ENCODE data around the gene SUN2. TPM values are rescaled to one million over a fixed set of nuclear protein-coding genes. Genes with fewer than 3 reads are reported as not detected.

SUN2 gene
- total RNA-seq, 1 experiment from 2014 or later, result 45.1 TPM

DNA sequence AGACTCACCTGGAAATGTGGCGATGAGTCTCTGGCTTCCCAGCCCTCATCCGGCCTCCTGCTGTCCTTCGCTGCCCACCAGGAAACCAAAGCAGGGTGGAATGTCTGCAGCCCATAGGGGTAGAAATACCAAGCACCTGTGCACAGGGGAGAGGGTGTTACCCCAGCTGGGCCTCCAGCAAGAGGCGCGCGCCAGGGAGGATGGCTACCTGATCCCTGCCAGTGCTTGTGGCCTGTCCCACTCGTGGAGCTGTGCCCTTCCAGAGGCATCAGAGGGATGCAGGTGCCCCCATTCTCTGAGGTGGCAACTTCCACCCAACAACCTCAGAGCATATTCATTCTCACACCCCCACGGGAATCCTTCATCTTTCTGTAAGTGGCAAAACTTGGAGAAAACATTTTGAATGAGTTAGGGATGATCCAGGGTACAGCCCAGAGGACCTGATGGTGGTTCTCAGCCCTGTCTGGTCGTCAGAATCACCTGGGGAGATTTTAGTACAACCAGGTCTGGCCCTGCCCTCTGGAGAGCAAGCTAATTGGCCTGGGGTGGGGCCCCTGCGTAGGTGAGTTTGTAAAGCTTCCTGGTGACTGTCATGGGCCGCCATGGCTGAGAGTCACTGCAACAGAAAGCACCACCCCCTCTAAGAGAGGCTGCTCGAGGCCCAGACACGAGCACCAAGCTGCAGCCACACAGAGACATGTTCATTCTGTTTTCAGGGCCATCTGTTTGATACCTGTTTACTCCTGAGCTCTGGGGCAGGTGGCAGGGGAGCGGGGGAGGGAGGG lies 9.9 kb downstream of the SUN2 start:
- Histone ChIP-seq H3K4me1 (ENCODE audit: control insufficient read depth, insufficient read depth, low read length) (no peaks in the 10 kb centered on the region), H3K4me3 (ENCODE audit: low read depth in 2 of 2, low read length in 2 of 2) (no peak overlapping the region), H3K27ac (ENCODE audit: low read length) (no peak overlapping the region), H3K36me3 (ENCODE audit: control insufficient read depth, insufficient read depth, low read length) (no peaks in the 10 kb centered on the region), H3K9me3 (ENCODE audit: control insufficient read depth, insufficient read depth, low read depth, low read length) (no peaks in the 10 kb centered on the region), H3K27me3 (ENCODE audit: control insufficient read depth, insufficient read depth, low read length) (no peaks in the 10 kb centered on the region)
- intact Hi-C loops (cut with micrococcal nuclease; ENCODE audit: unreplicated experiment) (no loop called here), in situ Hi-C loops (cut with HindIII; ENCODE audit: low pct_unique_long_range_greater_than_20kb, low sequenced_read_pairs) (no loop called here)
- TF ChIP-seq, protein P1, sequence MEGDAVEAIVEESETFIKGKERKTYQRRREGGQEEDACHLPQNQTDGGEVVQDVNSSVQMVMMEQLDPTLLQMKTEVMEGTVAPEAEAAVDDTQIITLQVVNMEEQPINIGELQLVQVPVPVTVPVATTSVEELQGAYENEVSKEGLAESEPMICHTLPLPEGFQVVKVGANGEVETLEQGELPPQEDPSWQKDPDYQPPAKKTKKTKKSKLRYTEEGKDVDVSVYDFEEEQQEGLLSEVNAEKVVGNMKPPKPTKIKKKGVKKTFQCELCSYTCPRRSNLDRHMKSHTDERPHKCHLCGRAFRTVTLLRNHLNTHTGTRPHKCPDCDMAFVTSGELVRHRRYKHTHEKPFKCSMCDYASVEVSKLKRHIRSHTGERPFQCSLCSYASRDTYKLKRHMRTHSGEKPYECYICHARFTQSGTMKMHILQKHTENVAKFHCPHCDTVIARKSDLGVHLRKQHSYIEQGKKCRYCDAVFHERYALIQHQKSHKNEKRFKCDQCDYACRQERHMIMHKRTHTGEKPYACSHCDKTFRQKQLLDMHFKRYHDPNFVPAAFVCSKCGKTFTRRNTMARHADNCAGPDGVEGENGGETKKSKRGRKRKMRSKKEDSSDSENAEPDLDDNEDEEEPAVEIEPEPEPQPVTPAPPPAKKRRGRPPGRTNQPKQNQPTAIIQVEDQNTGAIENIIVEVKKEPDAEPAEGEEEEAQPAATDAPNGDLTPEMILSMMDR (IDR thresholded peaks at IDR 0.05), result no peak
- TF ChIP-seq SIN3A (IDR thresholded peaks at IDR 0.05; ENCODE audit: borderline replicate concordance, insufficient read depth, low read depth, low read length) (no peak), TCF7L2 (IDR thresholded peaks at IDR 0.05; ENCODE audit: low read depth, low read length) (no peak), POLR2AphosphoS5 (IDR thresholded peaks at IDR 0.05; ENCODE audit: low read depth, low read length) (no peak)
- TF ChIP-seq, protein P2, sequence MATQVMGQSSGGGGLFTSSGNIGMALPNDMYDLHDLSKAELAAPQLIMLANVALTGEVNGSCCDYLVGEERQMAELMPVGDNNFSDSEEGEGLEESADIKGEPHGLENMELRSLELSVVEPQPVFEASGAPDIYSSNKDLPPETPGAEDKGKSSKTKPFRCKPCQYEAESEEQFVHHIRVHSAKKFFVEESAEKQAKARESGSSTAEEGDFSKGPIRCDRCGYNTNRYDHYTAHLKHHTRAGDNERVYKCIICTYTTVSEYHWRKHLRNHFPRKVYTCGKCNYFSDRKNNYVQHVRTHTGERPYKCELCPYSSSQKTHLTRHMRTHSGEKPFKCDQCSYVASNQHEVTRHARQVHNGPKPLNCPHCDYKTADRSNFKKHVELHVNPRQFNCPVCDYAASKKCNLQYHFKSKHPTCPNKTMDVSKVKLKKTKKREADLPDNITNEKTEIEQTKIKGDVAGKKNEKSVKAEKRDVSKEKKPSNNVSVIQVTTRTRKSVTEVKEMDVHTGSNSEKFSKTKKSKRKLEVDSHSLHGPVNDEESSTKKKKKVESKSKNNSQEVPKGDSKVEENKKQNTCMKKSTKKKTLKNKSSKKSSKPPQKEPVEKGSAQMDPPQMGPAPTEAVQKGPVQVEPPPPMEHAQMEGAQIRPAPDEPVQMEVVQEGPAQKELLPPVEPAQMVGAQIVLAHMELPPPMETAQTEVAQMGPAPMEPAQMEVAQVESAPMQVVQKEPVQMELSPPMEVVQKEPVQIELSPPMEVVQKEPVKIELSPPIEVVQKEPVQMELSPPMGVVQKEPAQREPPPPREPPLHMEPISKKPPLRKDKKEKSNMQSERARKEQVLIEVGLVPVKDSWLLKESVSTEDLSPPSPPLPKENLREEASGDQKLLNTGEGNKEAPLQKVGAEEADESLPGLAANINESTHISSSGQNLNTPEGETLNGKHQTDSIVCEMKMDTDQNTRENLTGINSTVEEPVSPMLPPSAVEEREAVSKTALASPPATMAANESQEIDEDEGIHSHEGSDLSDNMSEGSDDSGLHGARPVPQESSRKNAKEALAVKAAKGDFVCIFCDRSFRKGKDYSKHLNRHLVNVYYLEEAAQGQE (IDR thresholded peaks at IDR 0.05; ENCODE audit: insufficient read depth in 1 of 2, low read depth in 2 of 2, low read length in 1 of 2), result no peak
- BruUV-seq (replicated peaks), result no TSS peak
- ChIA-PET POLR2A (interaction anchor here (0.6 to 0.7 kb wide), 2 partner anchors 26 to 799 kb away, joined by 3 to 4 read pairs; no protein-coding TSS in a partner anchor), CTCF (no interaction called here)
- DNase-seq (ENCODE audit: low read depth, low spot score), result no peak
- ATAC-seq, result no peak

DNA sequence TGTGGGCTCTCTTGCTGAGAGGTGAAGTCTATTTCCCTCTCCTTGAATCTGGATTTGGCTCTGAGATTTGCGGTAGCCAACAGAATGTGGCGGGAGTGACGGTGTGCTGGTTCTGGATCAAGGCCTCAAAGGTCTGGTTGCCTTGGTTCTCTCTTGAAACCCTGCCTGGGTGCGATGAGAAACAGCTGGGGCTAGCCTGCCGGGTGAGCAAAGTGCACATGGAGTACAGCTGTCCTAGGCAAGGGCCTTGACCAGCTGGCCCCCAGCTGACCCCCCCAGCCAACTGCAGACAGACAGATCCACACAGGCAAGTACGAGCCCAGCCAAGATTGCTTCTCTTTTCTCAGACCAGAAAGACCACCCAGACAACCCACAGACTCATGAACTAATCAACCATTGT lies 10.8 kb downstream of the SUN2 start:
- DNase-seq (ENCODE audit: low read depth, low spot score) (no peak), ATAC-seq (no peak)
- no peaks in the 10 kb centered on the region for H3K36me3 ChIP-seq (ENCODE audit: control insufficient read depth, insufficient read depth, low read length)
- ChIA-PET POLR2A (no interaction called here), CTCF (no interaction called here)
- H3K4me3 ChIP-seq (ENCODE audit: low read depth in 2 of 2, low read length in 2 of 2), result no peak overlapping the region
- H3K27me3 ChIP-seq (ENCODE audit: control insufficient read depth, insufficient read depth, low read length), result no peaks in the 10 kb centered on the region
- no peaks in the 10 kb centered on the region for H3K4me1 ChIP-seq (ENCODE audit: control insufficient read depth, insufficient read depth, low read length)
- no peaks in the 10 kb centered on the region for H3K9me3 ChIP-seq (ENCODE audit: control insufficient read depth, insufficient read depth, low read depth, low read length)
- no peak overlapping the region for H3K27ac ChIP-seq (ENCODE audit: low read length)
- no TSS peak for BruUV-seq (replicated peaks)
- intact Hi-C loops (cut with micrococcal nuclease; ENCODE audit: unreplicated experiment) (no loop called here), in situ Hi-C loops (cut with HindIII; ENCODE audit: low pct_unique_long_range_greater_than_20kb, low sequenced_read_pairs) (no loop called here)
- TF ChIP-seq TCF7L2 (IDR thresholded peaks at IDR 0.05; ENCODE audit: low read depth, low read length), result no peak
- no peak for TF ChIP-seq SIN3A (IDR thresholded peaks at IDR 0.05; ENCODE audit: borderline replicate concordance, insufficient read depth, low read depth, low read length)
- TF ChIP-seq, protein P1 (IDR thresholded peaks at IDR 0.05), result no peak
- TF ChIP-seq, protein P2 (IDR thresholded peaks at IDR 0.05; ENCODE audit: insufficient read depth in 1 of 2, low read depth in 2 of 2, low read length in 1 of 2), result no peak
- no peak for TF ChIP-seq POLR2AphosphoS5 (IDR thresholded peaks at IDR 0.05; ENCODE audit: low read depth, low read length)
